ENCODE data around the gene SLCO2A1.

SLCO2A1 gene

DNA sequence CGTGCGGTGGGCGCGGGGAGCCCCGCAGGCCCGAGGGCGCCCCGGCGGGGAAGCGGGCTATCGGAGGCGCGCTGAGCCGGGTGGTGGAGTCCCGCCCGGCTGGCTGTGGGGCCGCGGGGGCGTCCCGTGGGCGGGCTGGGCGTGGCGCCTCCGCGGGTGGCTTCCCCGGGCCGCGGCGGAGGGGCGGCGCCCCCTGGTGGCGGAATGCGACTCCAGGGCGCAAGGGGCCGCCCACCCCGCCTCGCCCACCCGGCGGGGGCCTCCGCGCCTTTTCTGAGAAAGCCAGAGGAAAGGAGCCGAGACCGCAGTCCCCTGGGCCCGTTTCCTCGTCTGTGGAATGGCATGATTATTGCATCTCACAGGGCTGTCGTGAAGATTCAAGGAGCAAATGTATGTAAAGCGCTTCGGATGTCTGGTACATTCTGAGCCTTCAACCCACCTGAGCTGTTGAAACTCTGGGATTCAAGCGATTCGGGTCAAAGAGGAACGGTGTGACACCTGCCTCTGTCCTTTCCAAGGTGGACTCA is 102.1 kb downstream of the SLCO2A1 start:
- H2AFZ ChIP-seq (ENCODE audit: low read depth, low read length, severe bottlenecking) = no peak overlapping the region
- H3K4me2 ChIP-seq (ENCODE audit: low read depth, low read length, poor library complexity, severe bottlenecking) = peak overlapping the region; percentile 48

DNA sequence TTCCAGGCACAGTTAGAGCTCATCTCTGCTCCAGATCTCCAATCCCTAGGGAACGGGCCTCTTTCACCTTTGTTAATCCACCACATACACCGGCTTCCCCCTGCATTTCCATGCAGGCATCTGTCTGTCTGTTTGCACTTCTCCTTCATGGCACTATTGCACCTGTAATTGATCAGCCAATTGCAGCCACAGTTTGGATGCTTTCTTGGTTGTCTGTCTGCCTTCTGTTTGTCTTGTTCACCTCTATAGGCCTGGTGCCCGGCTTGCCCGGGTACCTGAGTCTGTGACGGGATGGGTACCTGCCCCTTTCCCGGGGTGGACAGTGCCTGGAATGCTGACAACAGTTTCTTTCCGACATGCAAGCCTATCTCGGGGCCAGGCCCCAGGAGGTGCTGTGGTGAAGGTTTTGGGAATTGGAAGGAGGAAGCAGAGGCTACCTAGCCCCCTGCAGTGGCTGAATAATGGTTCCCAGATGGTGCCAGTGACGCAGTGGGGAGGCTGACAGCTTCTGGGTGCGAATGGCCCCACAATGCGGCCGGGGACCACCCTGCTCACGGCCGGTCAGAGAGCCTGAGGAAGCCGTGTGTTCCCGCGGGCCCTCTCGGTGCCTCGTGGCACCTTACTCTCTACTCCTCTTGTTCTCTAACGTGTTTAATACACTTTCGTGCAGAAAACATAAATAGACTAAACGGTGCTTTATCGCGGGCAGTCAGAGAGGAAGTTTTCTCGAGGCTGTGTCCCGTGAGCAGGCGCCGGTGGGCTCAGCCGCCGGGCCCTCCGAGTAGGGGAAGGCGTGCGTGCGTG is 102.8 kb downstream of the SLCO2A1 start:
- no peaks in the 10 kb centered on the region for H3K79me2 ChIP-seq (ENCODE audit: insufficient read depth, low read length)
- no peak overlapping the region for H3K4me3 ChIP-seq (ENCODE audit: insufficient read depth, low read length, poor library complexity, severe bottlenecking)
- peak overlapping the region; percentile 36 for H3K4me2 ChIP-seq (ENCODE audit: low read depth, low read length, poor library complexity, severe bottlenecking)
- H3K27me3 ChIP-seq (ENCODE audit: low read length) = no peaks in the 10 kb centered on the region
- no peaks in the 10 kb centered on the region for H4K20me1 ChIP-seq (ENCODE audit: low read depth, low read length)
- no peaks in the 10 kb centered on the region for H3K9me2 ChIP-seq (replicated peaks; ENCODE audit: insufficient read depth, low read length)
- no peak overlapping the region for H3K27ac ChIP-seq (ENCODE audit: low read depth, low read length)
- no peak overlapping the region for H2AFZ ChIP-seq (ENCODE audit: low read depth, low read length, severe bottlenecking)
- H3F3A ChIP-seq (ENCODE audit: insufficient read depth) = no peaks in the 10 kb centered on the region
- no peak overlapping the region for H3K9ac ChIP-seq (ENCODE audit: low read length)
- TF ChIP-seq EZH2phosphoT487 (conservative IDR thresholded peaks at IDR 0.05; ENCODE audit: low read length) = no peak
- TF ChIP-seq, protein P1, sequence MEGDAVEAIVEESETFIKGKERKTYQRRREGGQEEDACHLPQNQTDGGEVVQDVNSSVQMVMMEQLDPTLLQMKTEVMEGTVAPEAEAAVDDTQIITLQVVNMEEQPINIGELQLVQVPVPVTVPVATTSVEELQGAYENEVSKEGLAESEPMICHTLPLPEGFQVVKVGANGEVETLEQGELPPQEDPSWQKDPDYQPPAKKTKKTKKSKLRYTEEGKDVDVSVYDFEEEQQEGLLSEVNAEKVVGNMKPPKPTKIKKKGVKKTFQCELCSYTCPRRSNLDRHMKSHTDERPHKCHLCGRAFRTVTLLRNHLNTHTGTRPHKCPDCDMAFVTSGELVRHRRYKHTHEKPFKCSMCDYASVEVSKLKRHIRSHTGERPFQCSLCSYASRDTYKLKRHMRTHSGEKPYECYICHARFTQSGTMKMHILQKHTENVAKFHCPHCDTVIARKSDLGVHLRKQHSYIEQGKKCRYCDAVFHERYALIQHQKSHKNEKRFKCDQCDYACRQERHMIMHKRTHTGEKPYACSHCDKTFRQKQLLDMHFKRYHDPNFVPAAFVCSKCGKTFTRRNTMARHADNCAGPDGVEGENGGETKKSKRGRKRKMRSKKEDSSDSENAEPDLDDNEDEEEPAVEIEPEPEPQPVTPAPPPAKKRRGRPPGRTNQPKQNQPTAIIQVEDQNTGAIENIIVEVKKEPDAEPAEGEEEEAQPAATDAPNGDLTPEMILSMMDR (IDR thresholded peaks at IDR 0.05; ENCODE audit: insufficient read depth, low read length, poor library complexity, severe bottlenecking) = no peak
- no peaks in the 10 kb centered on the region for H3K36me3 ChIP-seq (ENCODE audit: low read length)
- no peaks in the 10 kb centered on the region for H3K9me3 ChIP-seq (ENCODE audit: insufficient read depth, low read length)

More for the DNA sequence above, 102.1 kb downstream of the SLCO2A1 start:
- TF ChIP-seq, protein P1 (IDR thresholded peaks at IDR 0.05; ENCODE audit: insufficient read depth, low read length, poor library complexity, severe bottlenecking) = peak; percentile 59
- no peak for TF ChIP-seq EZH2phosphoT487 (conservative IDR thresholded peaks at IDR 0.05; ENCODE audit: low read length)
- Histone ChIP-seq H3K4me3 (ENCODE audit: insufficient read depth, low read length, poor library complexity, severe bottlenecking) (no peak overlapping the region), H3K27ac (ENCODE audit: low read depth, low read length) (no peak overlapping the region), H3K79me2 (ENCODE audit: insufficient read depth, low read length) (no peaks in the 10 kb centered on the region), H4K20me1 (ENCODE audit: low read depth, low read length) (no peaks in the 10 kb centered on the region), H3K27me3 (ENCODE audit: low read length) (no peaks in the 10 kb centered on the region), H3K9ac (ENCODE audit: low read length) (no peak overlapping the region), H3K36me3 (ENCODE audit: low read length) (no peaks in the 10 kb centered on the region), H3F3A (ENCODE audit: insufficient read depth) (no peaks in the 10 kb centered on the region), H3K9me2 (replicated peaks; ENCODE audit: insufficient read depth, low read length) (no peaks in the 10 kb centered on the region), H3K9me3 (ENCODE audit: insufficient read depth, low read length) (no peaks in the 10 kb centered on the region)

DNA sequence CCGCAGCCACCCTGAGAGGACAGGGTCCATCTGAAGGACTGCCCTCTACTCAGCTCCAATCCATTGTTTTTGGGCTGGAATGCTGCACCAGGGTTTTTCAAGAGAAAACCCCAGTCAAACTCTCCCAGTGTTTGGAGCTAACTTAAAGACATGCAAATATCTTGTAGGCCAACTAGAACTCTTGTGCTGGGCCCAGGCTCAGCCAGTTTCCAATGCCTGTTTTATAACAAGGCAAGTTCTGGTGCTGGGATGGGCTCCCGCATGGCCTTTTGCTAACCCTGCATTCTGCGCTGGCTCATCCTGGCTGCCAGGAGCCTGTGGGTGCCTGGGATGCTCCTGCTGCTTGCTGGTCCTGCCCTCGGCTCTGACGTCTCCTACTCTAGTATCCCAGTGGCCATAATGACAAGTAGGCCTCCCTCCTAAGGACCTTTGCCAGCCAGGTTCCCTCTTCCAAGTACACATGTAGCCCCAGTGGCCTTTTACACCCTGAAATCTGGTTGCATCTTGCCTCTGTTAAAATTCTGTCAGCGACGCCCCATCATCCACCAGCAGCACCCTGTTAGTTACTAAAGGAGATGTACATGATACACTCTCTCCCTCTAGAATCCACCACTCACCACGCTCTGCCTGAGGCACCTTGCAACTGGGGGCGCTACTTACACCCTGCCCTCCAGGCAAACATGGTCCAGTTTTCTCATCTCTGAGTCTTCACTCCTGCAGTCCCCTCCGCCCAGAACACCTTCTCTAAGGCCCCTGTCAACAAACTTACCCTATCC is 103.6 kb downstream of the SLCO2A1 start:
- Histone ChIP-seq H3K9ac (ENCODE audit: low read length) (no peak overlapping the region), H3K27me3 (ENCODE audit: low read length) (no peaks in the 10 kb centered on the region), H3K9me3 (ENCODE audit: insufficient read depth, low read length) (no peaks in the 10 kb centered on the region), H3K4me3 (ENCODE audit: insufficient read depth, low read length, poor library complexity, severe bottlenecking) (no peak overlapping the region), H2AFZ (ENCODE audit: low read depth, low read length, severe bottlenecking) (no peak overlapping the region), H4K20me1 (ENCODE audit: low read depth, low read length) (no peaks in the 10 kb centered on the region), H3K27ac (ENCODE audit: low read depth, low read length) (no peak overlapping the region), H3K36me3 (ENCODE audit: low read length) (no peaks in the 10 kb centered on the region), H3K79me2 (ENCODE audit: insufficient read depth, low read length) (no peaks in the 10 kb centered on the region), H3K9me2 (replicated peaks; ENCODE audit: insufficient read depth, low read length) (no peaks in the 10 kb centered on the region), H3F3A (ENCODE audit: insufficient read depth) (no peaks in the 10 kb centered on the region), H3K4me2 (ENCODE audit: low read depth, low read length, poor library complexity, severe bottlenecking) (no peak overlapping the region)
- TF ChIP-seq, protein P1 (IDR thresholded peaks at IDR 0.05; ENCODE audit: insufficient read depth, low read length, poor library complexity, severe bottlenecking) = no peak
- no peak for TF ChIP-seq EZH2phosphoT487 (conservative IDR thresholded peaks at IDR 0.05; ENCODE audit: low read length)

Data from SU-DHL-6 (cell line).